ENCODE measurements around the gene PGM1. TPM values are rescaled to one million over a fixed set of nuclear protein-coding genes. Genes with fewer than 3 reads are reported as not detected.

The PGM1 gene
- total RNA-seq, 1 donor from 2014 or later = 53.9 TPM

DNA sequence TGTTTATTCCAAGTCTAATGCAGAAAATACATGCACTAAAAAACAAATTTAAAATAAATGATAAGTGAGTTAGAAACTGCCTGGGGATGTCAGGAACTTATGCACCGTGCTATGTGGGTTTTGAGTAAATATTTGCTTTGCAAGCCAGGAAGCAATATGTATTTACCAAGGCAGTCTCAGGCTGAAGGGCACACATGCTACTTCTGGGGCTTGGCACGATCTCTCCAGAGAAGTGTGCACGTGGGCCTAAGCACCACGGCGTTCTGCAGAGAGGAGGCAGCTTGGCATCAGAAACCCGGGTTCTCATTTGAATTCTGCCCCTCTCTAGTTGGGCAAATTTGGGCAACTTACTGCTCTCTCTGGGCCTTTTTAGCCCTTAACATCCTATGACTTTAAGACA lies 108.0 kb downstream of the PGM1 start:
- H3K4me3 ChIP-seq = no peak overlapping the region
- peak; percentile 71 for DNase-seq
- TF ChIP-seq, protein P1, sequence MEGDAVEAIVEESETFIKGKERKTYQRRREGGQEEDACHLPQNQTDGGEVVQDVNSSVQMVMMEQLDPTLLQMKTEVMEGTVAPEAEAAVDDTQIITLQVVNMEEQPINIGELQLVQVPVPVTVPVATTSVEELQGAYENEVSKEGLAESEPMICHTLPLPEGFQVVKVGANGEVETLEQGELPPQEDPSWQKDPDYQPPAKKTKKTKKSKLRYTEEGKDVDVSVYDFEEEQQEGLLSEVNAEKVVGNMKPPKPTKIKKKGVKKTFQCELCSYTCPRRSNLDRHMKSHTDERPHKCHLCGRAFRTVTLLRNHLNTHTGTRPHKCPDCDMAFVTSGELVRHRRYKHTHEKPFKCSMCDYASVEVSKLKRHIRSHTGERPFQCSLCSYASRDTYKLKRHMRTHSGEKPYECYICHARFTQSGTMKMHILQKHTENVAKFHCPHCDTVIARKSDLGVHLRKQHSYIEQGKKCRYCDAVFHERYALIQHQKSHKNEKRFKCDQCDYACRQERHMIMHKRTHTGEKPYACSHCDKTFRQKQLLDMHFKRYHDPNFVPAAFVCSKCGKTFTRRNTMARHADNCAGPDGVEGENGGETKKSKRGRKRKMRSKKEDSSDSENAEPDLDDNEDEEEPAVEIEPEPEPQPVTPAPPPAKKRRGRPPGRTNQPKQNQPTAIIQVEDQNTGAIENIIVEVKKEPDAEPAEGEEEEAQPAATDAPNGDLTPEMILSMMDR (IDR thresholded peaks at IDR 0.05) = no peak
- H3K27ac ChIP-seq = no peak overlapping the region
- H3K27me3 ChIP-seq = no peaks in the 10 kb centered on the region
- ATAC-seq = peak; percentile 86
- H3K4me1 ChIP-seq = peaks cover 3% of the 10 kb centered on the region
- H3K9me3 ChIP-seq = no peaks in the 10 kb centered on the region
- intact Hi-C loops (cut with DNase I) = no loop called here
- no peaks in the 10 kb centered on the region for H3K36me3 ChIP-seq

DNA sequence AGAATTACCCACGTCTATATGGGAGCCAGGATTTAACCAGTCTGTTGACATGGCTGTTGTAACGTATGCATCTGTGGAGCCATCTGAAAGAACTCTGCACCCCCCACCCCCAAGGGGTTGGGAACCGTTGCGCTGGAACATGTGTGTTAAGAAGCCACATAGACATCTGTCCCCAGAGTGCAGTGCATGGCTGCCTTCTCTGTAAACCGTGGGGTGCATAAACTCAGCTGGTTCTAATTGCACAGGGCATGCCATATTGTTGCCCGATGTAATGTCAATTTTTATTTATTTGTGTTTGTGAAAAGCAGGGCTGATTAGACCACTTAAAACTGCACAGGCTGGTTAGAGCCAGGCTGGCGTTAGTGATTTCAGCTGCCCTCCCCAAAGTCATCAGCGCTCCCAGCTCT lies 110.5 kb downstream of the PGM1 start:
- ATAC-seq = no peak
- Histone ChIP-seq H3K9me3 (no peaks in the 10 kb centered on the region), H3K27me3 (no peaks in the 10 kb centered on the region), H3K4me3 (no peak overlapping the region), H3K4me1 (peaks cover 3% of the 10 kb centered on the region), H3K27ac (no peak overlapping the region), H3K36me3 (no peaks in the 10 kb centered on the region)
- intact Hi-C loops (cut with DNase I) = no loop called here
- TF ChIP-seq, protein P1 (IDR thresholded peaks at IDR 0.05) = no peak
- no peak for DNase-seq

DNA sequence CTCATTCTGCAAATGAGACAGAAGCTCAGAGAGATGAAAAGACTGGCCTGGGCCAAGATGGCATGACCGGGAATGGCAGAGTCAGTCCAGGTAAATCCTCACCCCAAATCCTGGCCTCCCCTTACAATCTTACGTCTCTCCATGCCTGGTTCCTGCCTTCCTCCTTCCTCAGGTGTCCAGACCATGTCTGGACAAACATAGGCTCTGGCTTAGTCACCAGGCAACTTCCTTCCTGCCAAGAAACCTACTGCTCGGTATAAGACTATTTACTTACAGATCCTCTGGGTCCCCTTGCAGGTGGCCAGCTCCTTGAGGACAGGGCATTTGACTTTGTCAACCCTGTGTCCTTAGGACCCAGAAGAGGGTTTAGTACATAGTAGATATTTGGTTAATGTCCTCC lies 111.2 kb downstream of the PGM1 start:
- DNase-seq (no peak), ATAC-seq (peak; percentile 54)
- TF ChIP-seq, protein P1 (IDR thresholded peaks at IDR 0.05) = no peak
- H3K4me3 ChIP-seq = no peak overlapping the region
- intact Hi-C loops (cut with DNase I) = no loop called here
- H3K4me1 ChIP-seq = peaks cover 3% of the 10 kb centered on the region
- no peaks in the 10 kb centered on the region for H3K9me3 ChIP-seq
- no peaks in the 10 kb centered on the region for H3K27me3 ChIP-seq
- no peak overlapping the region for H3K27ac ChIP-seq
- no peaks in the 10 kb centered on the region for H3K36me3 ChIP-seq

DNA sequence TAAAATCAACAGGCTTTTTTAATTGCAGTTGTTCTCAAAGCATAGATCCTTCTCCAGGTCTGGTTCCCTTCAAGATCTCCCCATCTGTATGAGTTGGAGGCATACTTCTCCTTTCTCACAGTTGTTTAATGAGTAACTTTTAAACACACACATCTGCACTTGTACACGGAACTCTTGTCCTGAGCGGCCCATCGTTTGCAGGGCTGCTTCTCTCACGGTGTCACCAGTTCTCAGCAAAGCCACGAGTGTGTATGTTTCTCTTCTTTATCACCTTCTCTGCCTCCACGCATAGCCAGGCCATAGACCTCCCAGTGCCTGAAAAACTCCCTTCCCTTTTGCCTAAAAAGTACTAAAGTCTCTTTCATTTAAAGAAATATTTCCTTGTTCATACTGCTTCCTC lies 111.9 kb downstream of the PGM1 start:
- ATAC-seq (peak; percentile 43), DNase-seq (no peak)
- no peak overlapping the region for H3K4me3 ChIP-seq
- intact Hi-C loops (cut with DNase I) = no loop called here
- H3K27me3 ChIP-seq = no peaks in the 10 kb centered on the region
- peaks cover 3% of the 10 kb centered on the region for H3K4me1 ChIP-seq
- no peaks in the 10 kb centered on the region for H3K36me3 ChIP-seq
- no peak overlapping the region for H3K27ac ChIP-seq
- TF ChIP-seq, protein P1 (IDR thresholded peaks at IDR 0.05) = no peak
- no peaks in the 10 kb centered on the region for H3K9me3 ChIP-seq

DNA sequence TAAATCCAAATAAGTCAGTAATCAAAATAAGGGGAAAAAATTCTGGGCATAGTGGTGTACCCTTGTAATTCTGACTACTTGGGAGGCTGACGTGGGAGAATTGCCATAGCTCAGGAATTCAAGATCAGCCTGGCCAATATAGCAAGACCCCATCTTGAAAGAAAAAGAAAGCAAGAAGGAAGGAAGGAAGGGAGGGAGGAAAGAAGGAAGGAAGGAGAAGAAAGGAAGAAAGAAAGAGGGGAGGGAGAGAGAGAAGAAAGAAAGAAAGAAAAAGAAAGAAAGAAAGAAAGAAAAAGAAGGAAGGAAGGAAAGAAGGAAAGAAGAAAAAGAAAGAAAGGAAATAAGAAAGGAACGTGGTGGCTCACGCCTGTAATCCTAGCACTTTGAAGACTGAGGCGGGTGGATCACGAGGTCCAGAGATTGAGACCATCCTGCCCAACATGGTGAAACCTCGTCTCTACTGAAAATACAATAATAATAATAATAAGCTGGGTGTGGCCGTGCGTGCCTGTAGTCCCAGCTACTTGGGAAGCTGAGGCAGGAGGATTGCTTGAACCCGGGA lies 116.1 kb downstream of the PGM1 start:
- no peaks in the 10 kb centered on the region for H3K36me3 ChIP-seq
- intact Hi-C loops (cut with DNase I) = no loop called here
- H3K27me3 ChIP-seq = no peaks in the 10 kb centered on the region
- no peak overlapping the region for H3K4me3 ChIP-seq
- H3K4me1 ChIP-seq = peaks cover under 1% of the 10 kb centered on the region
- H3K27ac ChIP-seq = no peak overlapping the region
- no peaks in the 10 kb centered on the region for H3K9me3 ChIP-seq
- TF ChIP-seq, protein P1 (IDR thresholded peaks at IDR 0.05) = no peak
- no peak for DNase-seq
- no peak for ATAC-seq

Other genes starting within 250 kb of the PGM1 start
- 9.1 TPM for gene ALG6, start 225.8 kb upstream of the PGM1 start, total RNA-seq
- gene ITGB3BP, start 70.2 kb upstream of the PGM1 start, total RNA-seq = 18.5 TPM
- 6.0 TPM for gene EFCAB7, start 69.9 kb upstream of the PGM1 start, total RNA-seq
- 21.4 TPM for gene ROR1, start 180.6 kb downstream of the PGM1 start, total RNA-seq

All from upper lobe of right lung (tissue), 1 donor.